GM12892 (cell line): ENCODE results near the gene FRS3.

ENCODE experiments used
- POLR2A ChIP-seq: IDR thresholded peaks from 2 replicates; pipeline ENCODE4 v1.6.1; 2011; ENCODE audit warnings: low read depth, low read length, control low read depth
- POLR2AphosphoS5 ChIP-seq: IDR thresholded peaks from 2 replicates; pipeline ENCODE4 v1.6.1; 2011; ENCODE audit warnings: low read depth, low read length, control low read depth
- TAF1 ChIP-seq: IDR thresholded peaks from 2 replicates; pipeline ENCODE4 v1.6.1; 2011; ENCODE audit warnings: low read depth, mild to moderate bottlenecking, control low read depth, low read length, borderline replicate concordance

GRCh38 chr6:41813956-41814355 lies 34.3 kb upstream of the FRS3 start:
- no peak for TF ChIP-seq TAF1
- TF ChIP-seq POLR2A = no peak
- TF ChIP-seq POLR2AphosphoS5 = no peak
